ENCODE data around the gene RAB28.

Gene RAB28

GRCh38 chr4:13522282-13523104 is 38.4 kb upstream of the RAB28 start:
- H3K4me3 ChIP-seq (replicated peaks; ENCODE audit: low read depth, low read length), result no peak overlapping the region
- TF ChIP-seq CTCF (IDR thresholded peaks at IDR 0.05; ENCODE audit: low read length, missing control alignments), result no peak
- DNase-seq (ENCODE audit: low read depth), result no peak

GRCh38 chr4:13521047-13521446 is 36.9 kb upstream of the RAB28 start:
- no peak overlapping the region for H3K4me3 ChIP-seq (replicated peaks; ENCODE audit: low read depth, low read length)
- DNase-seq (ENCODE audit: low read depth), result no peak
- no peak for TF ChIP-seq CTCF (IDR thresholded peaks at IDR 0.05; ENCODE audit: low read length, missing control alignments)

GRCh38 chr4:13516315-13516860 is 32.2 kb upstream of the RAB28 start:
- no peak for TF ChIP-seq CTCF (IDR thresholded peaks at IDR 0.05; ENCODE audit: low read length, missing control alignments)
- H3K4me3 ChIP-seq (replicated peaks; ENCODE audit: low read depth, low read length), result no peak overlapping the region
- no peak for DNase-seq (ENCODE audit: low read depth)

GRCh38 chr4:13515268-13515667 is 31.1 kb upstream of the RAB28 start:
- no peak overlapping the region for H3K4me3 ChIP-seq (replicated peaks; ENCODE audit: low read depth, low read length)
- DNase-seq (ENCODE audit: low read depth), result no peak
- TF ChIP-seq CTCF (IDR thresholded peaks at IDR 0.05; ENCODE audit: low read length, missing control alignments), result no peak

GRCh38 chr4:13514722-13515121 is 30.6 kb upstream of the RAB28 start:
- no peak for DNase-seq (ENCODE audit: low read depth)
- H3K4me3 ChIP-seq (replicated peaks; ENCODE audit: low read depth, low read length), result no peak overlapping the region
- TF ChIP-seq CTCF (IDR thresholded peaks at IDR 0.05; ENCODE audit: low read length, missing control alignments), result no peak

GRCh38 chr4:13511101-13511500 is 27.0 kb upstream of the RAB28 start:
- DNase-seq (ENCODE audit: low read depth), result no peak

More at GRCh38 chr4:13511101-13511500, 27.0 kb upstream of the RAB28 start:
- no peak for TF ChIP-seq CTCF (IDR thresholded peaks at IDR 0.05; ENCODE audit: low read length, missing control alignments)
- no peak overlapping the region for H3K4me3 ChIP-seq (replicated peaks; ENCODE audit: low read depth, low read length)
